ENCODE measurements around the gene REX1BD. TPM values are rescaled to one million over a fixed set of nuclear protein-coding genes. Genes with fewer than 3 reads are reported as not detected.
"Not testable (repeated sequence)": the region's sequence is repeated elsewhere in the genome, so short reads cannot be mapped to it uniquely, and the experiment has no call there.

Gene REX1BD
- polyA plus RNA-seq, 1 experiment = 17.6 TPM

- no peak for TF ChIP-seq CTCF (IDR thresholded peaks at IDR 0.05; ENCODE audit: low read depth, low read length)
- peaks cover 3% of the 10 kb centered on the region; the same call in 1 of the 2 replicates for H3K9me3 ChIP-seq (ENCODE audit: control insufficient read depth, insufficient read depth, low read length)
- CTCF ChIA-PET = no interaction called here
- no peak overlapping the region for H3K27ac ChIP-seq (ENCODE audit: low read depth, low read length)
- no peak overlapping the region for H3K4me3 ChIP-seq (ENCODE audit: low read depth, low read length)
- H3K27me3 ChIP-seq (ENCODE audit: control insufficient read depth, insufficient read depth, low read length) = peaks cover 4% of the 10 kb centered on the region
- DNase-seq (ENCODE audit: low read depth, low spot score) = no peak
- POLR2A ChIA-PET = no interaction called here
These were observed 8.2 kb downstream of the REX1BD start for GRCh38 chr19:18596752-18597157.

GRCh38 chr19:18597809-18598660 lies 9.4 kb downstream of the REX1BD start:
- Histone ChIP-seq H3K27ac (ENCODE audit: low read depth, low read length) (no peak overlapping the region), H3K4me3 (ENCODE audit: low read depth, low read length) (no peak overlapping the region), H3K27me3 (ENCODE audit: control insufficient read depth, insufficient read depth, low read length) (peaks cover 9% of the 10 kb centered on the region), H3K9me3 (ENCODE audit: control insufficient read depth, insufficient read depth, low read length) (peaks cover 3% of the 10 kb centered on the region; the same call in 1 of the 2 replicates)
- no peak for TF ChIP-seq CTCF (IDR thresholded peaks at IDR 0.05; ENCODE audit: low read depth, low read length)
- POLR2A ChIA-PET = no interaction called here
- DNase-seq (ENCODE audit: low read depth, low spot score) = no peak
- CTCF ChIA-PET = interaction anchor here (0.6 kb wide), 1 partner anchor 154 kb away, joined by 6 read pairs; no protein-coding TSS in a partner anchor

- TF ChIP-seq CTCF (IDR thresholded peaks at IDR 0.05; ENCODE audit: low read depth, low read length) = no peak
- Histone ChIP-seq H3K27me3 (ENCODE audit: control insufficient read depth, insufficient read depth, low read length) (peaks cover 19% of the 10 kb centered on the region), H3K9me3 (ENCODE audit: control insufficient read depth, insufficient read depth, low read length) (peaks cover 3% of the 10 kb centered on the region; the same call in 1 of the 2 replicates), H3K27ac (ENCODE audit: low read depth, low read length) (no peak overlapping the region), H3K4me3 (ENCODE audit: low read depth, low read length) (no peak overlapping the region)
- no peak for DNase-seq (ENCODE audit: low read depth, low spot score)
- ChIA-PET POLR2A (no interaction called here), CTCF (no interaction called here)
These were observed 10.9 kb downstream of the REX1BD start for GRCh38 chr19:18599485-18599884.

- POLR2A ChIA-PET = interaction anchor here (0.7 kb wide), 2 partner anchors 19 to 82 kb away, joined by 3 read pairs; no protein-coding TSS in a partner anchor
- CTCF ChIA-PET = interaction anchor here (2.0 kb wide), 1 partner anchor 12 kb away, joined by 6 read pairs; the partner anchor contains the start of gene REX1BD
- H3K4me3 ChIP-seq (ENCODE audit: low read depth, low read length); H3K27ac ChIP-seq (ENCODE audit: low read depth, low read length); DNase-seq (ENCODE audit: low read depth, low spot score); H3K9me3 ChIP-seq (ENCODE audit: control insufficient read depth, insufficient read depth, low read length): not testable (repeated sequence)
- H3K27me3 ChIP-seq (ENCODE audit: control insufficient read depth, insufficient read depth, low read length) = peaks cover 32% of the 10 kb centered on the region
These were observed 12.2 kb downstream of the REX1BD start for GRCh38 chr19:18600692-18601397.

- TF ChIP-seq CTCF (IDR thresholded peaks at IDR 0.05; ENCODE audit: low read depth, low read length) = no peak
- peaks cover 33% of the 10 kb centered on the region for H3K27me3 ChIP-seq (ENCODE audit: control insufficient read depth, insufficient read depth, low read length)
- H3K9me3 ChIP-seq (ENCODE audit: control insufficient read depth, insufficient read depth, low read length) = no peaks in the 10 kb centered on the region; the same call in 1 of the 2 replicates
- no peak overlapping the region for H3K4me3 ChIP-seq (ENCODE audit: low read depth, low read length)
- H3K27ac ChIP-seq (ENCODE audit: low read depth, low read length) = no peak overlapping the region
- DNase-seq (ENCODE audit: low read depth, low spot score) = no peak
- ChIA-PET POLR2A (no interaction called here), CTCF (interaction anchor here (2.0 kb wide), 1 partner anchor 13 kb away, joined by 6 read pairs; the partner anchor contains the start of gene REX1BD)
These were observed 13.3 kb downstream of the REX1BD start for GRCh38 chr19:18601875-18602274.

Measured in AG04450 (cell line).